GM19455 (cell line): ENCODE results near the gene AK5.
"Not testable (repeated sequence)": the region's sequence is repeated elsewhere in the genome, so short reads cannot be mapped to it uniquely, and the experiment has no call there.

Experiments
- ATAC-seq: cut with Tn5 transposase; IDR thresholded peaks from one replicate; pipeline ENCODE4 v1.9.1; 2021; ENCODE audit not compliant: unreplicated experiment

Gene AK5

DNA sequence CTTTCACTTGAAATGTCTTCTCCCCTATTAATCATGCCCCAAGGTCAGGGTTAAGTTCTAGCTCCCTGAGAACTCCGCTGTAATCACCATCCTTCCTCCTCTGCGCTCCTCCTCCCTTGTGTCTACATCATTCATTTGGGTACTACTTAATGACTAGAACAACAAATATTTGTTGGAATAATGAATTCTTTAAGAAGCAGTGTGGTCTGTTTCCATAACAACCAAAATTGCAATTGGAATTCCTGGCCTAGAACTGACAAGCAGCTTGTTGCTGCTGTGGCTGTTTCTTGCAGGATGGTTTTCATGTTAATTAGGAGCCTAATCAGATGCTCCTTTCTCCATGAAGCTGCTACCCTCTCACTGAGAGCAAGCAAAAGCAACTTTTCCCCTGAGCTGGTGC lies 208.1 kb downstream of the AK5 start:
- ATAC-seq, result no peak

- ATAC-seq, result no peak
Measured at GRCh38 chr1:77494026-77494425, 212.2 kb downstream of the AK5 start.

DNA sequence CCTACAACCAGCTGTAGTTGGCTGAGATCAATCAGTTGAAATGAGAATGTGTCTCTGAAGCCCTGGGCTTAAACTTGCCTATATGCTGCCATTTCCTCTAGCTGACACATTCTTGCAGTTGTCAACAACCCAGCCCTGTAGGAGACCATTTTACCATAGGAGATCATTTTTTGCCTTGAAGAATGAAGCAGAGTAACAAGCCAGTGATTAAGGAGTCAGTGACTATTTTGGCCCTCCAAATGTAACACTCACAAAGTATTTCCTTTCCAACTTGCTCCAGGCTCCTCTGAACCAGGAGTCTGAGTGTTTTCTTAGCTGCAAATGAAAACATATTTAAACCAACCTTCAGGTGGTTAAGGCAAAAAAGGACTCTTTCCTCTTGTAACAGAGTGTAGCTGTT lies 217.1 kb downstream of the AK5 start:
- ATAC-seq, result no peak

DNA sequence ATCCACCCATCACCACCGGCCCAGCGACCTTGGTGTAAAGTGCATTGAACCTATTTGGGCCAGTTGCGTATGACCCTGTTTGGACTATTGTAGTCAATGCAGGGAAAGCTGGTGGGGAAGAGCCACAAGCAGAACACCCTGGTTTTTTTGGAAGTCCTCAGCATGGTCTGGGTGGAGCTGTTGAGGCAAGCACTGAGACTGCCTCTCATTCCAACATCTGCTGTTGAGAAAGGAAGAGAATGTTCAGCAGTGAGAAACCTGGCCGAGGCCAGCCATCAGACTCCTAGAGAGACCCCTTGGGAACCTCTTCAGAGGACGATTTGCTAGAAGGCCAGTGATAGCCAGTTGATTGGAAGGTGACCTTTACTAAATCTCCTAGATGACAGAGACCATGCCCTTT lies 217.6 kb downstream of the AK5 start:
- ATAC-seq, result no peak

- no peak for ATAC-seq
Measured at GRCh38 chr1:77504986-77505385, 223.2 kb downstream of the AK5 start.

DNA sequence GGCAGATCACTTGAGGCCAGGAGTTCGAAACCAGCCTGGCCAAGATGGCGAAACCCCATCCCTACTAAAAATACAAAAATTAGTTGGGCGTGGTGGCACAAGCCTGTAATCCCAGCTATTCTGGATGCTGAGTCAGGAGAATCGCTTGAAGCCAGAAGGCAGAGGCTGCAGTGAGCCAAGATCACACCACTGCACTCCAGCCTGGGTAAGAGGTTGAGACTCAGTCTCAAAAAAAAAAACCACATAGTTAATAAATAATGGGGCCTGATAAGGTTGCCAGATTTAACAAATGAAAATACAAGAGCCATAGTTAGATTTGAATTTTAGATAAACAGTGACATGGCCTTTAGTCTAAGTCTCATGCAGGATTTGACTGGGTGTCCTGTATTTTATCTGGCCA lies 225.0 kb downstream of the AK5 start:
- ATAC-seq, result no peak

GRCh38 chr1:77509051-77509492 lies 227.3 kb downstream of the AK5 start:
- ATAC-seq, result no peak

DNA sequence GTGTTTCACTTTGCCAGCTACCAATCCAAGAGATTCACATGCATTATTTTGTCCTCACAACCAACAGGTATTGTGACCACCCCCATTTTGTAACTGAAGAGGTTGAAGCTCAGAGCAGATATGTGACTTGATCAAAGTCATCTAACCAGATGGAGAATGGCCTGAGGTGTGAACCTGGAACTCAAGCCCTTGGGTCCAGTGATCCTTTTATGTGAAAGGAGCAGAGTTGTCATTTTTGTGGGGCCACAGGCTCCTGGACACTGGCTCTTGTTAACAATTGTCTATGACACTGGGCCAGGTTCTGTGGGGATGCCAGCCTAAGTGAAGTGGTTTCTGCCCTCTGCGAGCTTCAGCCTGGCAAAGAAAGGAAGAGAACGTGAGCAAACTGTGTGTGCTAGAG lies 228.1 kb downstream of the AK5 start:
- ATAC-seq, result no peak

GRCh38 chr1:77511440-77511840 lies 229.6 kb downstream of the AK5 start:
- ATAC-seq, result no peak

- not testable (repeated sequence) for ATAC-seq
Measured at GRCh38 chr1:77512650-77513049, 230.8 kb downstream of the AK5 start.

DNA sequence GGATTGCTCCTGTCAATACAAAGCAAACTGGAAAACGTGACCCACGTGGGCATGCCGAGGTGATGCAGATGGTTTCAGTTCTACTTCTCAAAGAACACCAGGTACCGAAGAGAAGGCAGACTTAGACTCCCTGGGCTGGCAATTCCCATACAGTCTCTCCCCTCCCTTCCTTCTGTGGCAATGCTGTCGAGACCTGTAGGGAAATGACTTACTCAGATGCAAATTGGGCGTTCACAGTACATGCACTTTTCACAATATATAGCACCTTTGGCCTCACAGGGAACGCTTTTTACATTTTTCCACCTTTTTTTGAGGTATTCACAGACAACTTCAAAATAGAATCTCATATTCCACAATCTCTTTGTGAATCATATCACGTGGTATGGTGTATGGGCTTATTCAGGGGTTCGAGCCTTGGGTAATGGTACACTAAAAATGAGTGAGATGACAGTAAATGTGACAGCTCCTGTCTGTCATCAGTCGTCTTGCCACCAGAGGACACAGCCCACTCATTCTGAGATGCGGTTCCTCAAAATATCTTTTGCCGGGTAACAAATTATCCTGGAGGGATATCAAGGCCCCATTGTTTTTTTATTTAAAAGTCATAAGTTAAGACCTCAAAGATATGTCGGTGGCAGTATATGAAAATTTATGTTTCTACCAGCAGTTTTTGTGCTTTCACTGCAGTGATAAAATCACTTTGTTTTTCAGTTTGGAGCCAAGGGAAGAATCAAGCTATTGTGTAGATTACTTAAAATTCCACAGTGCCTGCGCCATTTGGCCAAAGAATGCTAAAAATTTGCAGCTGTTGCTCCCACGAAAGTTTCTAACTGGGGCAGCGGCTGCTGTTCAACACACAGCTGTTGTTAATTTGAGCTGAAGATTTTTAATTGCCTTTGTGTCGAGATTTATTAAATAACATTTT lies 232.3 kb downstream of the AK5 start:
- ATAC-seq, result no peak

- no peak for ATAC-seq
Measured at GRCh38 chr1:77514921-77515776, 233.3 kb downstream of the AK5 start.

DNA sequence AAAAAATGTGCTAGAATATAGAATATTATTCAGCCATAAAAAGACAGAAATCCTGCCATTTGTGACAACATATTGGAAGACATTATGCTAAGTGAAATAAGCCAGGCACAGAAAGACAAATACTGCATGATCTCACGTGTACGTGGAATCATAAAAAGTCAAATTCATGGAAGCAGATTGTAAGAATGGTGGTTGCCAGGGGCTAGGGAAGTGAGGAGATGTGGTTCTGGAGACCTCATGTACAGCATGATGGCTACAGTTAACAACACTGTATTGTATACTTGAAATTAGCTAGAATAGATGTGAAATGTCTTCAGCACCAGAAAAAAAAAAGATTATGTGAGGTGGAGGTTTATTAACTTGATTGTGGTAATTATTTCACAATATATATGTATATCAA lies 234.3 kb downstream of the AK5 start:
- no peak for ATAC-seq

GRCh38 chr1:77524038-77524437 lies 242.2 kb downstream of the AK5 start:
- no peak for ATAC-seq

DNA sequence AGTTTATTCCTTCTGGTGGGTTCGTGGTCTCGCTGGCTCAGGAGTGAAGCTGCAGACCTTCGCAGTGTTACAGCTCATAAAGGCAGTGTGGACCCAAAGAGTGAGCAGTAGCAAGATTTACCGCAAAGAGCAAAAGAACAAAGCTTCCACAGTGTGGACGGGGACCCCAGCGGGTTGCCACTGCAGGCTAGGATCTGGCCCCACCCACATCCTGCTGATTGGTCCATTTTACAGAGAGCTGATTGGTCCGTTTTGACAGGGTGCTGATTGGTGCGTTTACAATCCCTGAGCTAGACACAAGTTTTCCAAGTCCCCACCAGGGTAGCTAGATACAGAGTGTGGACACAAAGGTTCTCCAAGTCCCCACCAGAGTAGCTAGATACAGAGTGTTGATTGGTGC lies 249.3 kb downstream of the AK5 start:
- not testable (repeated sequence) for ATAC-seq

- not testable (repeated sequence) for ATAC-seq
Measured at GRCh38 chr1:77531596-77532280, 249.9 kb downstream of the AK5 start.

DNA sequence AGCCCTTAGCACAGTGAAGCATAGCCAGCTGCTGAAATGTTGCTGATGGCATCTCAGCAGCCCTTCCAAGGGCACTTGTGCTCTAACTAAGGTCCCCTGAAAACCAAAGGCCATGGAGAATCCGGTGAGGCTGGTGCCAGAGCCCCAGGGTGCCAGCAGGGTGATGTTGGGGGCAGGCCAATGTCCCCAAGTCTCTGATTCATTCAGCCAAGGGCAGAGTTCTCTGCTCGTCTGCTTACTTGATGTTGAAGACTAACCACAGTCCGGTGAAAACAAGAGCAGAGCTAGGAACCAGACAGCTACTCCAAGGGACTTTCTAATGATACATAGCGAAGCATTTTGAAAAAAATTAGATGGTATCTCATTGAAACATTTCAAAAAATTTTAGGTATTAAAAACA lies 250.8 kb downstream of the AK5 start:
- ATAC-seq, result no peak

DNA sequence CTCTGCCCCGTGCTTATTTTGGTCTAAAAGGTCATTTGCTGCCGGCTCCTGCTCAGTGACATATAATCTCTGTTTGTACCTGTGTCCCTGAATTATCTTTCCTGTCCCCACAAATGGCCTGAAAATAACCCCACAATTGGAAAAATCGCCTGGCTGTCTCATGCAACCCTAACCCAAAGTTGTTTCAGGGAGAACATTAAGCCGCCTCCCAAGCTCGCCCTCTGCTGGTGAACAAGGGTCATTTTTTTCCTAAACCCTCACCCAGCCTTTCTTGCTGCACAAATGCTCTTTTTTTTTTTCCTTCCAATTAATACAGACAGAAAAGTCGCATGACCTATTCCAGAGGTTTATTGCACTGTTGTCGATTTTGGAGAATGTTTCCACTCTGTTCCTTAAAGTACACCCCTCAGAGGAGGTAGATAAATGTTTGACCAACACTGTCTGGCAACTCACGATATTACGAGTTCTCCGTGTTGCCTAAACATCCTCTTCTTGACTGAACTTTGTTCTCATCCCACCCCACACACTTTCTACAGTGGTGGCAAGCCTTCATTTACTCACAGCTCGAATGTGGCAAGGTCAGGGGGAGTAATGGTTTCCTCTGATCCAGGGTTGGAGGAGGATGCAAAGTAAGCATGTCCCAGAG lies 252.0 kb downstream of the AK5 start:
- ATAC-seq, result peak; percentile 52

DNA sequence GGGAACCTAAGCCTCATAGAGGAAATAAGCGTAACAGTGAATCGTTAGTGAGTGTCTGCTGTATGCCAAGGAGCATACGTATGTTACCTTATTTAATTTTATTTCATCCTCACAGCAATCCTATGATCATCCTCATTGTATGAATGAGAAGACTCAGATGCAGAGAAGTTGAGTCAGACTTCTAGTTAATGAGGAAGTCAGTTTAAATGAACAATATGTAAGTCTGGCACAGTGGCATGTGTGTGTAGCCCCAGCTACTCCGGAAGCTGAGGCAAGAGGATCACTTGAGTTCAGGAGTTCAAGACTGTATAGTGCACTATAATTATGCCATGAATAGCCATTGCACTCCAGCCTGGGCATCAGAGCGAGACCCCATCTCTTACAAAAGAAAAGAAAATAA lies 252.6 kb downstream of the AK5 start:
- no peak for ATAC-seq

GRCh38 chr1:77536813-77537212 lies 255.0 kb downstream of the AK5 start:
- ATAC-seq, result no peak
